HCT116 (cell line): ENCODE data around the gene ENOX1. TPM values are rescaled to one million over a fixed set of nuclear protein-coding genes. Genes with fewer than 3 reads are reported as not detected.

Experiments
- ATAC-seq: fragments of 200-7000 bp; cut with Tn5 transposase; 2 replicates; pipeline ENCODE4 v1.9.1; 2020; ENCODE audit warnings: mild to moderate bottlenecking, moderate library complexity
- BruUV-seq: library from RNA; stranded (reverse); fragments of 400-500 nt; replicated peaks from 2 replicates; lab custom pipeline; 2021; lab: Mats Ljungman, UMichigan
- CTCF ChIA-PET: fragments of 300-600 bp; sonication (Branson Sonifier 250); formaldehyde crosslinking; loops from one replicate; lab custom pipeline; 2021; ENCODE audit warnings: antibody characterized with exemption; lab: Charles Lee
- POLR2A ChIA-PET: fragments of 300-600, 350-600 bp; sonication (Branson Sonifier 250); formaldehyde crosslinking; loops from one replicate; lab custom pipeline; 2021; ENCODE audit warnings: antibody characterized with exemption; lab: Charles Lee
- RAD21 ChIA-PET, 2 experiments: fragments of 300-600 bp; sonication (Branson Sonifier 250); formaldehyde crosslinking; loops; one replicate each; lab custom pipeline; 2023; ENCODE audit warnings: low total read pairs in 2 of 2; ENCODE audit not compliant: uncharacterized antibody in 2 of 2, unreplicated experiment in 2 of 2, low non-redundant PET in 1 of 2; lab: Charles Lee
- DNase-seq: peaks from one replicate; pipeline ENCODE4 v3.0.0-alpha.2; 2010; ENCODE audit warnings: low read depth, low spot score
- H2AFZ ChIP-seq: fragments of 200-600 bp; shearing (Covaris generic), sonication (generic); 2 replicates; pipeline ENCODE4 v1.6.1; 2017; ENCODE audit warnings: low read depth, mixed run types, mixed read lengths, antibody characterized with exemption, low read length; ENCODE audit not compliant: poor library complexity, severe bottlenecking
- H3K27ac ChIP-seq: 2 replicates; pipeline ENCODE4 v1.5.1; 2012; ENCODE audit warnings: low read depth, low read length
- H3K27me3 ChIP-seq: fragments of 200-600 bp; sonication (generic); 2 replicates; pipeline ENCODE4 v1.6.1; 2016; ENCODE audit warnings: mixed run types, low read length, mixed read lengths; ENCODE audit not compliant: insufficient read depth
- H3K36me3 ChIP-seq, 2 experiments: fragments of 200-500 bp in 1 of 2; fragments of 200-600 bp in 1 of 2; sonication (Bioruptor generic) in 1 of 2; sonication (generic) in 1 of 2; 2 replicates each; pipeline versions ENCODE4 v1.5.1 to v1.6.1; 2014 to 2016; ENCODE audit warnings: low read length in 2 of 2, inconsistent platforms in 1 of 2, mixed read lengths in 1 of 2, mixed run types in 1 of 2; ENCODE audit not compliant: insufficient read depth in 2 of 2, control insufficient read depth in 1 of 2
- H3K4me1 ChIP-seq, 2 experiments: fragments of 200-600 bp in 1 of 2; sonication (generic) in 1 of 2; 2 replicates each; pipeline versions ENCODE4 v1.5.1 to v1.6.1; 2012 to 2017; ENCODE audit warnings: low read length in 2 of 2, inconsistent platforms in 1 of 2, mild to moderate bottlenecking in 1 of 2, mixed read lengths in 1 of 2, mixed run types in 1 of 2, moderate library complexity in 1 of 2; ENCODE audit not compliant: insufficient read depth in 2 of 2, control insufficient read depth in 1 of 2
- H3K4me2 ChIP-seq: fragments of 200-600 bp; sonication (generic); 2 replicates; pipeline ENCODE4 v1.6.1; 2017; ENCODE audit warnings: mixed run types, low read length, mixed read lengths
- H3K4me3 ChIP-seq, 2 experiments: fragments of 200-600 bp in 1 of 2; sonication (generic) in 1 of 2; replicated peaks in 1 of 2; 2 replicates each; pipeline ENCODE4 v1.5.1; 2011 to 2016; ENCODE audit warnings: low read length in 2 of 2, control low read depth in 1 of 2, low read depth in 1 of 2, mild to moderate bottlenecking in 1 of 2, mixed read lengths in 1 of 2, mixed run types in 1 of 2
- H3K79me2 ChIP-seq: fragments of 200-600 bp; sonication (generic); 2 replicates; pipeline ENCODE4 v1.6.1; 2017; ENCODE audit warnings: mild to moderate bottlenecking, mixed run types, low read length, moderate library complexity, mixed read lengths; ENCODE audit not compliant: insufficient read depth
- H3K9ac ChIP-seq: fragments of 200-600 bp; sonication (generic); 2 replicates; pipeline ENCODE4 v1.6.1; 2016; ENCODE audit warnings: low read length, mixed read lengths
- H3K9me2 ChIP-seq: fragments of 200-600 bp; sonication (generic), shearing (Covaris generic); 2 replicates; pipeline ENCODE4 v1.6.1; 2017; ENCODE audit warnings: mixed run types, mild to moderate bottlenecking, moderate library complexity; ENCODE audit not compliant: insufficient read depth
- H3K9me3 ChIP-seq, 2 experiments: fragments of 200-500 bp in 1 of 2; fragments of 200-600 bp in 1 of 2; sonication (Bioruptor generic) in 1 of 2; sonication (generic) in 1 of 2; 2 replicates each; pipeline ENCODE4 v1.6.1; 2014 to 2017; ENCODE audit warnings: low read length in 2 of 2, mixed read lengths in 2 of 2, inconsistent platforms in 1 of 2, low read depth in 1 of 2, mild to moderate bottlenecking in 1 of 2, mixed run types in 1 of 2, moderate library complexity in 1 of 2; ENCODE audit not compliant: control insufficient read depth in 1 of 2, insufficient read depth in 1 of 2
- H4K20me1 ChIP-seq: fragments of 200-600 bp; sonication (generic), shearing (Covaris generic); 2 replicates; pipeline ENCODE4 v1.6.1; 2017; ENCODE audit warnings: mixed run types, mild to moderate bottlenecking, moderate library complexity; ENCODE audit not compliant: insufficient read depth
- EGR1 ChIP-seq: IDR thresholded peaks from 2 replicates; pipeline ENCODE4 v1.6.1; 2012; ENCODE audit warnings: low read depth
- ELF1 ChIP-seq: IDR thresholded peaks from 2 replicates; pipeline ENCODE4 v1.6.1; 2012; ENCODE audit warnings: low read depth, borderline replicate concordance
- EZH2 ChIP-seq: fragments of 200-600 bp; sonication (generic); IDR thresholded peaks from 2 replicates; pipeline ENCODE4 v1.6.1; 2017; ENCODE audit warnings: antibody characterized with exemption, mixed run types
- FOSL1 ChIP-seq: IDR thresholded peaks from 2 replicates; pipeline ENCODE4 v1.6.1; 2012; ENCODE audit warnings: low read depth
- JUND ChIP-seq: IDR thresholded peaks from 2 replicates; pipeline ENCODE4 v1.6.1; 2012
- POLR2A ChIP-seq: IDR thresholded peaks from 2 replicates; pipeline ENCODE4 v1.7.0; 2011; ENCODE audit warnings: borderline replicate concordance; ENCODE audit not compliant: insufficient read depth, insufficient read length; ENCODE audit errors: extremely low read depth
- SIN3A ChIP-seq: IDR thresholded peaks from 2 replicates; pipeline ENCODE4 v1.6.1; 2012; ENCODE audit warnings: low read depth
- SP1 ChIP-seq: IDR thresholded peaks from 2 replicates; pipeline ENCODE4 v1.6.1; 2012; ENCODE audit warnings: low read depth
- SRF ChIP-seq: IDR thresholded peaks from 2 replicates; pipeline ENCODE4 v1.6.1; 2012; ENCODE audit warnings: low read depth
- TCF7L2 ChIP-seq: IDR thresholded peaks from 2 replicates; pipeline ENCODE4 v1.7.0; 2011; ENCODE audit warnings: borderline replicate concordance, inconsistent platforms; ENCODE audit not compliant: insufficient read depth, insufficient read length; ENCODE audit errors: extremely low read depth
- YY1 ChIP-seq: IDR thresholded peaks from 2 replicates; pipeline ENCODE4 v1.6.1; 2011; ENCODE audit warnings: low read length, low read depth, moderate library complexity, mild to moderate bottlenecking; ENCODE audit not compliant: insufficient replicate concordance; ENCODE audit errors: extremely low read depth
- intact Hi-C: fragments of 100-400 bp; cut with micrococcal nuclease; formaldehyde crosslinking; loops from 2 replicates; pipeline ENCODE4 v1.10.0; 2022
- total RNA-seq: library from RNA; stranded (reverse); gene quantifications from one replicate; pipeline ENCODE4 v1.2.1, GENCODE V29; 2021; ENCODE audit not compliant: unreplicated experiment
- TF ChIP-seq, protein P1 (sequence below): IDR thresholded peaks from 2 replicates; pipeline ENCODE4 v1.6.1; 2012
- TF ChIP-seq, protein P2 (sequence below): IDR thresholded peaks from 2 replicates; pipeline ENCODE4 v1.6.1; 2012; ENCODE audit warnings: low read depth
- TF ChIP-seq, protein P3 (sequence below), 3 experiments: fragments of 200-600 bp in 1 of 3; sonication (generic) in 1 of 3; IDR thresholded peaks in 2 of 3; conservative IDR thresholded peaks in 1 of 3; 2 replicates each; pipeline ENCODE4 v1.5.1; 2012 to 2017; ENCODE audit warnings: low read depth in 2 of 3, low read length in 2 of 3, antibody characterized with exemption in 1 of 3, borderline replicate concordance in 1 of 3, control low read depth in 1 of 3, mild to moderate bottlenecking in 1 of 3, mixed read lengths in 1 of 3, mixed run types in 1 of 3, moderate library complexity in 1 of 3; ENCODE audit not compliant: insufficient read depth in 1 of 3

Gene ENOX1
- total RNA-seq, 1 experiment from 2014 or later: 4.5 TPM

- TF ChIP-seq, protein P1, sequence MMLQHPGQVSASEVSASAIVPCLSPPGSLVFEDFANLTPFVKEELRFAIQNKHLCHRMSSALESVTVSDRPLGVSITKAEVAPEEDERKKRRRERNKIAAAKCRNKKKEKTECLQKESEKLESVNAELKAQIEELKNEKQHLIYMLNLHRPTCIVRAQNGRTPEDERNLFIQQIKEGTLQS: no peak
- no peak for TF ChIP-seq POLR2A
- TF ChIP-seq SIN3A: no peak
- TF ChIP-seq, protein P2, sequence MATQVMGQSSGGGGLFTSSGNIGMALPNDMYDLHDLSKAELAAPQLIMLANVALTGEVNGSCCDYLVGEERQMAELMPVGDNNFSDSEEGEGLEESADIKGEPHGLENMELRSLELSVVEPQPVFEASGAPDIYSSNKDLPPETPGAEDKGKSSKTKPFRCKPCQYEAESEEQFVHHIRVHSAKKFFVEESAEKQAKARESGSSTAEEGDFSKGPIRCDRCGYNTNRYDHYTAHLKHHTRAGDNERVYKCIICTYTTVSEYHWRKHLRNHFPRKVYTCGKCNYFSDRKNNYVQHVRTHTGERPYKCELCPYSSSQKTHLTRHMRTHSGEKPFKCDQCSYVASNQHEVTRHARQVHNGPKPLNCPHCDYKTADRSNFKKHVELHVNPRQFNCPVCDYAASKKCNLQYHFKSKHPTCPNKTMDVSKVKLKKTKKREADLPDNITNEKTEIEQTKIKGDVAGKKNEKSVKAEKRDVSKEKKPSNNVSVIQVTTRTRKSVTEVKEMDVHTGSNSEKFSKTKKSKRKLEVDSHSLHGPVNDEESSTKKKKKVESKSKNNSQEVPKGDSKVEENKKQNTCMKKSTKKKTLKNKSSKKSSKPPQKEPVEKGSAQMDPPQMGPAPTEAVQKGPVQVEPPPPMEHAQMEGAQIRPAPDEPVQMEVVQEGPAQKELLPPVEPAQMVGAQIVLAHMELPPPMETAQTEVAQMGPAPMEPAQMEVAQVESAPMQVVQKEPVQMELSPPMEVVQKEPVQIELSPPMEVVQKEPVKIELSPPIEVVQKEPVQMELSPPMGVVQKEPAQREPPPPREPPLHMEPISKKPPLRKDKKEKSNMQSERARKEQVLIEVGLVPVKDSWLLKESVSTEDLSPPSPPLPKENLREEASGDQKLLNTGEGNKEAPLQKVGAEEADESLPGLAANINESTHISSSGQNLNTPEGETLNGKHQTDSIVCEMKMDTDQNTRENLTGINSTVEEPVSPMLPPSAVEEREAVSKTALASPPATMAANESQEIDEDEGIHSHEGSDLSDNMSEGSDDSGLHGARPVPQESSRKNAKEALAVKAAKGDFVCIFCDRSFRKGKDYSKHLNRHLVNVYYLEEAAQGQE: no peak
- no peak for TF ChIP-seq SRF
Measured at GRCh38 chr13:43698758-43699157, 88.0 kb downstream of the ENOX1 start (continued).

- Histone ChIP-seq H3K9me3 (no peaks in the 10 kb centered on the region), H2AFZ (no peak overlapping the region), H3K4me3 (no peak overlapping the region), H4K20me1 (no peaks in the 10 kb centered on the region), H3K36me3 (no peaks in the 10 kb centered on the region), H3K27me3 (no peaks in the 10 kb centered on the region; the same call in 1 of the 2 replicates), H3K9ac (no peak overlapping the region), H3K9me2 (no peaks in the 10 kb centered on the region), H3K4me2 (no peak overlapping the region), H3K27ac (no peak overlapping the region), H3K4me1 (no peaks in the 10 kb centered on the region), H3K79me2 (no peaks in the 10 kb centered on the region)
- TF ChIP-seq YY1: no peak
- TF ChIP-seq, protein P2: no peak
- no peak for TF ChIP-seq ELF1
- no peak for TF ChIP-seq SP1
- TF ChIP-seq SRF: no peak
- TF ChIP-seq, protein P3, sequence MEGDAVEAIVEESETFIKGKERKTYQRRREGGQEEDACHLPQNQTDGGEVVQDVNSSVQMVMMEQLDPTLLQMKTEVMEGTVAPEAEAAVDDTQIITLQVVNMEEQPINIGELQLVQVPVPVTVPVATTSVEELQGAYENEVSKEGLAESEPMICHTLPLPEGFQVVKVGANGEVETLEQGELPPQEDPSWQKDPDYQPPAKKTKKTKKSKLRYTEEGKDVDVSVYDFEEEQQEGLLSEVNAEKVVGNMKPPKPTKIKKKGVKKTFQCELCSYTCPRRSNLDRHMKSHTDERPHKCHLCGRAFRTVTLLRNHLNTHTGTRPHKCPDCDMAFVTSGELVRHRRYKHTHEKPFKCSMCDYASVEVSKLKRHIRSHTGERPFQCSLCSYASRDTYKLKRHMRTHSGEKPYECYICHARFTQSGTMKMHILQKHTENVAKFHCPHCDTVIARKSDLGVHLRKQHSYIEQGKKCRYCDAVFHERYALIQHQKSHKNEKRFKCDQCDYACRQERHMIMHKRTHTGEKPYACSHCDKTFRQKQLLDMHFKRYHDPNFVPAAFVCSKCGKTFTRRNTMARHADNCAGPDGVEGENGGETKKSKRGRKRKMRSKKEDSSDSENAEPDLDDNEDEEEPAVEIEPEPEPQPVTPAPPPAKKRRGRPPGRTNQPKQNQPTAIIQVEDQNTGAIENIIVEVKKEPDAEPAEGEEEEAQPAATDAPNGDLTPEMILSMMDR (IDR thresholded peaks at IDR 0.05 in 2 of 3, conservative IDR thresholded peaks at IDR 0.05 in 1 of 3; ENCODE audit: borderline replicate concordance in 1 of 3, insufficient read depth in 1 of 3, low read depth in 2 of 3, low read length in 2 of 3): no peak
- no peak for TF ChIP-seq EZH2
- no peak for TF ChIP-seq EGR1
- no peak for TF ChIP-seq FOSL1
- TF ChIP-seq, protein P1: no peak
- TF ChIP-seq TCF7L2: no peak
- no peak for TF ChIP-seq POLR2A
- no peak for TF ChIP-seq JUND
- ChIA-PET POLR2A (no interaction called here), CTCF (no interaction called here), RAD21 (no interaction called here)
- ATAC-seq (no peak), DNase-seq (no peak)
- intact Hi-C loops: no loop called here
- BruUV-seq: no TSS peak
Measured at GRCh38 chr13:43698009-43698408, 88.8 kb downstream of the ENOX1 start.
